ENCODE measurements around the gene ZPBP2.

GRCh38 chr17:39848600-39848999 lies 19.4 kb upstream of the ZPBP2 start:
- TF ChIP-seq CTCF (IDR thresholded peaks at IDR 0.05; ENCODE audit: poor library complexity, severe bottlenecking) (no peak), POLR2AphosphoS5 (IDR thresholded peaks at IDR 0.05) (no peak), EP300 (conservative IDR thresholded peaks at IDR 0.05; ENCODE audit: poor library complexity, severe bottlenecking) (no peak), SMC3 (conservative IDR thresholded peaks at IDR 0.05; ENCODE audit: poor library complexity) (no peak), RAD21 (conservative IDR thresholded peaks at IDR 0.05) (no peak), EZH2 (IDR thresholded peaks at IDR 0.05; ENCODE audit: borderline replicate concordance, insufficient read depth, low read length, poor library complexity, severe bottlenecking) (no peak), REST (IDR thresholded peaks at IDR 0.05; ENCODE audit: borderline replicate concordance) (no peak)

All from neural cell (in vitro differentiated cells).